HG03280 (cell line): ENCODE results near the gene SEMA3F.
"Not testable (repeated sequence)": the region's sequence is repeated elsewhere in the genome, so short reads cannot be mapped to it uniquely, and the experiment has no call there.

Experiments
- ATAC-seq: cut with Tn5 transposase; IDR thresholded peaks from one replicate; pipeline ENCODE4 v1.9.1; 2021; ENCODE audit warnings: mild to moderate bottlenecking, moderate library complexity; ENCODE audit not compliant: unreplicated experiment

Gene SEMA3F

DNA sequence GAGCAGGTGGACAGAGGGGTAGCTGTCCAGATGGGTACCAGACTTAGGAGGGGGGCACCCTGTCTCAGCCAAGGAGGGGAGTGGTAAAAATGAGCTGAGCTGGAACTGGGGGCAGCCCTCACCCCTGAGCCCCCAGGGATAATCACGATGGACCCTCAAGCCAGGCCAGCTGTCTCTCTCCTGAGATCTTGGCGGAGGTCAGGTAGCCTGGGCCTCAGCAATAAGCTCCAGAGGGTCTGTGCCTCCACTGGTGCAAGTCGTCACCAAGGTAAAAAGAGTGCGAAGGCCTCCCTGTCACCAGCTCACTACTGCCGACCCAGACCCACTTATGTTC is 55.0 kb downstream of the SEMA3F start:
- ATAC-seq, result no peak

DNA sequence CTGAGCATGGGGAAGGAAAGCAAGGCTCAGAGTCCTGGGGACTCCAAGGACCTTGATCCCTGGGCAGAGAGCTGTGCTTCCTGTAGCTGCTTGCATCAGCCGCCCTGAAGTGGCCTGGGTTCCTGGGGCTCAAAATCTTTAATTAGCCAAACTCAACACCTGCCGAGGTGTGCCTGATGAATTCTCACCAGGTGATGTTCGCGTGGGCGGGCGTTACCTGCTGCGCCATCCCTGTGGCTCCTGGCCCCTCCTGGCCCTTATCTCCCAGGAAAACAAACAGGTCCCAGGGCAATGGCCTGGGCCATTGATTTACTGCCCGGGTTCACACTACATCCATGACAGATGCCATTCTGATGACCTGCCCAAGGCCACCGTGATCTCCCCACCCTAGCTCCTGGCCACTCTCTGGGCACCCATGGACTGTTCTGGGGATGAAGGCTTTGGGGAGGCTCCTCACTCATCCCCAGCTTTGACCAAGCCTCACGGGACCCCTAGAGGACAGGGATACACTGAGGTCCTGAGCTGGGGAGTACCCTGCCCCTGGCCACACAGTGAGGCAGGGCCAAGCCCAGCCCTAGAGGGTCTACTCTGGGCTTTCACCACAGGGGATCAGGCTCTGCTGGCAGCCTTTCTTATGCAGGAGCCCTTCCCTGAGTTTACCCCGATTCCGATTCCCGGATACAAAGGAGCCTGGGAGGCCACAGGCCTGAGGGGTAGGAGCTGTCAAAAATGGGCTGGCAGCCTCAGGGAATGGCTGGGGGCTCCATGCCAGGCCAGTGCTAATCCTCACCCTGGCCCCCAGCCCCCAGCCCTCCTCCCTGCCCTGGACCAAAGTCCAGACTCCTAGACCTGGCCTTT is 55.6 kb downstream of the SEMA3F start:
- no peak for ATAC-seq

DNA sequence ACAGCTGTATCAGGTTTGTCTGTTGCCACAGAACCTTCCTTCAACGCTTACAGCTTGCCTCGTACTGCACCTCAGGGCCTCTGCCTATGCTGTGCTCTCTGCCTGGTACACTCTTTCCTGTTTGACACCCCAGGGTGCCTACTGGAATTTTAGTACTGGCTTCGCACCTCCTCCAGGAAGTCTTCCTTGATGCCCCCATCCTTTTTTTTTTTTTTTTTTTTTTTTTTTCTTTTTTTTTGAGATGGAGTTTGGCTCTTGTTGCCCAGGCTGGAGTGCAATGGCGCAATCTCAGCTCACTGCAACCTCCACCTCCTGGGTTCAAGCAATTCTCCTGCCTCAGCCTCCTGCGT is 56.2 kb downstream of the SEMA3F start:
- not testable (repeated sequence) for ATAC-seq

GRCh38 chr3:50211930-50212329 is 56.8 kb downstream of the SEMA3F start:
- ATAC-seq, result no peak

DNA sequence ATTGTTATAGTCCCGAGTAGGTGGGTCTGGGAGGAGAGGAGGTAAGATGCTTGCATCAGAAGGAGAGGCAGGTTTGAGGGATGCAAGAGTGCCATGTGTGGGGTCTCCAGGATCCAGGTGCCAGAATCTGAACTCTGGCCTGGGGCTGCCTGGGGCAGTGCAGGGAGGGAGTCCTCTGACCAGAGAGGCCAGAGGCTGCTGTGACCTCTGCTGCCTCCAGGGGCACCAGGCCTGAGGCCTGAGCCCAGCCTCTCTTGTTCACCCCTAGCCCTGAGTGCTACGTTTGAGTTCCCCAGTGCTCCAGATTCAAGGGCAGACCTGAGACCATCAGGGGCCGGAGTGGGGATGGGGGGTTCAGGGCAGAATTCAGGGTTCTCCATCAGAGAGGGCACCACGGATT is 57.4 kb downstream of the SEMA3F start:
- no peak for ATAC-seq

DNA sequence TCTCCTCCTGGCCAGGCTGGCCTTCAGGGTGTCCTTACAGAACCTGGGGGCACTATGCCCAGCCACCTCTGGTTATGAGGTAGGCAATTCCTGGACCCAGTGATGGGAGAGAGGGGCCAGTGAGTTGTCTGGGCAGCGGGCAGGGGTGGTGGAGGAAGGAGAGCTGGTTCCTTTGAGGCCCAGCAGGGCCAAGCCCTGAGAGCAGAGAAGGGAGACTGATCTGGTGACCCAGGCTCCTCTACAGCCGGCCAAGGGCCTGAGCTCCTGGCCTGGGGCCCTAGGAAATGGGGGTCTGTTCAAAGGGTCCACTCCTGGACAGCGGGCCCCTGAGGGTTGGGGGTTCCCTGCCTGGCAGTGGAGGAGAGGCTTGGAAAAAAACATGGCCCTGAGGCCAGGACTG is 57.8 kb downstream of the SEMA3F start:
- no peak for ATAC-seq

- no peak for ATAC-seq
These were observed 58.2 kb downstream of the SEMA3F start for GRCh38 chr3:50213373-50213772.

GRCh38 chr3:50214824-50215223 is 59.7 kb downstream of the SEMA3F start:
- no peak for ATAC-seq

- ATAC-seq, result no peak
These were observed 60.4 kb downstream of the SEMA3F start for GRCh38 chr3:50215529-50215928.

- no peak for ATAC-seq
These were observed 62.6 kb downstream of the SEMA3F start for GRCh38 chr3:50217681-50218080.

DNA sequence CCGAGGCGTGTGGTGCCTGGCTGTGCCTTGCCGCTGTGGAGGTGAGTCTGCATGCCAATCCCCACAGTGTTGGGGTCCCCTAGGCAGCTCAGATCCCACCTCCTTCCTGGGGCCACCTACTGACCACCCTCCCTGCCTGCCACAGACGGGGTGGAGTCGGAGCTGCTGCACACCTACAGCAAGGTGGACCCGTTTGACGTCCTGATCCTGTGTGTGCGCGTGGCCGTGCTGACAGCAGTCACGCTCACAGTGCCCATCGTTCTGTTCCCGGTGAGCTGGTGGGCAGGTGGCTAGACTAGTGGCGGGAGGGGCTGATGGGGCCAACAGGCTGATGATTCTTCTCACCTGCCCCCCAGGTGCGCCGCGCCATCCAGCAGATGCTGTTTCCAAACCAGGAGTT is 63.3 kb downstream of the SEMA3F start:
- ATAC-seq, result no peak

DNA sequence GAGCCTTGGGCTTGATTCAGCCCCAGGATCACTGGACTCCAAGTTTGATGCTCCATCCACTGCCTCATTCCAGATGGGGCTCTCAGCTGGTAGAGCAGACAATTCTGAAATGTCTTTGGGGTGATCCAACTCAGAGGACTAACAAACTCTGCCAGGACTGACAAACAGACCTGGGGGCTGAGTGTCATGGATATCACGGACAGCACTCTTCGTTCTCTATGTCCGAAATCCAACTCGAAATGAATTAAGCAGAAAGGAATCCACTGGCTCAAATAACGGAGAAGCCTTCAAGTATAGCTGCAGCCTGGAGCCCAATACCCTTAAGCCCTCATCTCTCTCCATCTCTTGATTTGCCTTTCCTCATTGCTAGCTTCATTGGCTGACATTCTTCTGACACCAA is 64.2 kb downstream of the SEMA3F start:
- ATAC-seq, result no peak

GRCh38 chr3:50220109-50220508 is 65.0 kb downstream of the SEMA3F start:
- ATAC-seq, result no peak

- ATAC-seq, result no peak
These were observed 65.9 kb downstream of the SEMA3F start for GRCh38 chr3:50221051-50221410.

DNA sequence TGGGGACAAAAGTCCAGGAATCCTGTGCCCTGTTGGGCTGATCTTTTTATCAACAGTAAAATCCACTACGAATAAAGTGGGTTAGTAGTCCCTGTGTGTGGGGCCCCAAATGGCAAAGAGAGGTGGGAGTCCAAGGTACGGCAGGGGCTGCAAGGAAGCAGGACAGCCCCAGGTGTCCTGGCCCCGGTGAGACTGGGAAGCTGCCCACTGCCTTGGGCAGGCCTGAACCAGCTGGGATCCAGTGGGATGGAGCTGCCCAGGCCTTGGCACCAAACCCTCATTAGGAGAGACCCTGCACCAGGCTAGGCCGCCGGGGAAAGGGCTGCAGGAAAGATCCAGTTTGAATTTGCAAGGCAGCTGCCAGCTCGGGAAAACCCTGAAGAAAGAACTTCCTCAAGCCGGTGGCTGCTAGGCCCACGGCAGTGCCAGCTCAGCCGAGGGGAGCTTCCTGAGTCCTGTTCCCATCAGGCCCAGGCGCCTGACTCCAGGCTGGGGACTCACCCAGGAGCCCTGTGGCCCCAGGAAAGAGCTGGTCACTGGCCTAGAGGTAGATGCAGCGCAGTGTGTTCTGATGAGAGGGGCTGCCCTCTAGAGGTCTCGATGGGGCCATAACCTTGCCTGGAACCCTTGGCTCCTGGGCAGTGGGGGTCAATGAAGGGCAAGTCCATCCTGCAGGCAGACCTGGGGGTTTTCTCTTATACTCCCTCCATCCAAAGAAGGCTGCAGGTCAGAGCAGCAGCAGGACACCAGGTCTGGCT is 66.5 kb downstream of the SEMA3F start:
- no peak for ATAC-seq

- no peak for ATAC-seq
These were observed 67.0 kb downstream of the SEMA3F start for GRCh38 chr3:50222169-50222528.

GRCh38 chr3:50224639-50225038 is 69.5 kb downstream of the SEMA3F start:
- no peak for ATAC-seq

DNA sequence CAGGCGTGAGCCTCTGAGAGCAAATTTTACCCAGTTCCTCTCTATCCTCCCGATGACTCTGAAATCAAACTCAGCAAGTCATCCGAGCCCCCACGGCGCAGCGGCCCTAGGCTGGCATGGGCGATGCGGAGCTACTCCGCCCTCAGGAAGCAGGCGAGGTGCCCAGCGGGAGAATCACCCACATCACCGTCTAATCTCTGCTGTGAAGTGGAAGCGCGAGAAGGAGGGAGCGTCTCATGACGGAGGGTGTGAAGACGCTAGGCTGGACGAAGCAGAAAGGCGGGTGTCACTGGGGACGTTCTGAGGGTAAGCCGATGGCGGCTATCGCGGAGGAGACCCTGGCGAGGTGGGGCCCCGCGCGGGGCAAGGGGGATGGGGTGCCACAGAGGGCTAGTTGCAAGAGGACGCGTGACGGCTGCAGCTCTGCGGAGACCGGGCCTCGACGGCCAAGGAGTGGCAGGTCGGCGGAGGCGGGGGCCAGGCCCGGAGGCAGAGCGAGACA is 71.8 kb downstream of the SEMA3F start:
- peak; percentile 1 for ATAC-seq

- peak; percentile 88 for ATAC-seq
These were observed 72.5 kb downstream of the SEMA3F start for GRCh38 chr3:50227390-50228183.

DNA sequence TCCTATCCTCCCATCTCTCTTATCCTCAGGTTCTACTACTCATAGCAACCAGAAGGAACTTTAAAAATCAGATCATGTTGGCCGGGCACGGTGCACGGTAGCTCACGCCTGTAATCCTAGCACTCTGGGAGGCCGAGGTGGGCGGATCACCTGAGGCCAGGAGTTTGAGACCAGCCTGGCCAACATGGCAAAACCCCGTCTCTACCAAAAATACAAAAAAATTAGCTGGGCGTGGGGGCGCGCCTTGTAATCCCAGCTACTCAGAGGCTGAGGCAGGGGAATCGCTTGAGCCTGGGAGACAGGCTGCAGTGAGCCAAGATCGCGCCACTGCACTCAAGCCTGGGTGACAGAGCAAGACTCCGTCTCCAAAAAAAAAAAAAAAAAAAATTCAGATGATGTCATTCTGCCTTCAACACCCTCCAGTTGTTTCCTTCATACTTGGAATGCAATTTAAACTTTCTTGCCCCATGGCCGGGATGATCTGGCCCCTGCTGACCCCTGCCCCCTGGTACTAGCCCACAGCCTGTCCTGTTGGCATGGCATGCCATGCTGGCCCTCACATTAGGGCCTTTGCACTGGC is 73.2 kb downstream of the SEMA3F start:
- not testable (repeated sequence) for ATAC-seq

DNA sequence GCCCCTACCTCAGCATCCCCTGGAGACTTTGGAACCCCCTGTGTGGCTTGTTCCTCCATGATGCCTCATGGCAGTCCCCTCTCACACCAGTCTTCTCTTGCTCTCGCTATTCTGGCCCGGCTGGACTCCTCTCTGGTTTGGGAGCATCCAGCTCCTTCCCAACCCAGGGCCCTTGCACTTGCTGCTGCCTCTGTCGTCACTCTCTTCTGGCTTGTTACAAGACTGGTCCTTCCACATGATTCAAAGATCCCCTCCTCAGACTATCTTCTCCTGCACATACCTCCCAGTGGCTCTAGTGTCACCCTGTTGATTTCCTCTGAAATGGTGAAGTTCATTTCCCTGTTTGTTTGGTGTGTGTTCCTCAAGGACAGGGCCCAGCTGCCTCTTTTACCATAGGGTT is 74.4 kb downstream of the SEMA3F start:
- no peak for ATAC-seq
